Effector memory CD4-positive, alpha-beta T cell (primary cell): ENCODE measurements around the gene RTBDN.
"Not testable (repeated sequence)": the region's sequence is repeated elsewhere in the genome, so short reads cannot be mapped to it uniquely, and the experiment has no call there.

Experiments
- DNase-seq, 3 donors: peaks; one replicate each; pipeline ENCODE4 v3.0.0-alpha.2; 2020
- H3K27ac ChIP-seq: 2 replicates; pipeline ENCODE4 v1.7.0; 2013; ENCODE audit warnings: mild to moderate bottlenecking, low read length, moderate library complexity; ENCODE audit not compliant: insufficient read depth, poor library complexity, severe bottlenecking
- H3K27me3 ChIP-seq: replicated peaks from 2 replicates; pipeline ENCODE4 v1.7.0; 2013; ENCODE audit warnings: mild to moderate bottlenecking, low read length; ENCODE audit not compliant: insufficient read depth, control insufficient read depth, poor library complexity, severe bottlenecking
- H3K36me3 ChIP-seq: 2 replicates; pipeline ENCODE4 v1.7.0; 2013; ENCODE audit warnings: mild to moderate bottlenecking, low read length, moderate library complexity; ENCODE audit not compliant: control insufficient read depth, insufficient read depth
- H3K4me1 ChIP-seq: 2 replicates; pipeline ENCODE4 v1.7.0; 2013; ENCODE audit warnings: low read length, mild to moderate bottlenecking; ENCODE audit not compliant: control insufficient read depth, insufficient read depth, poor library complexity, severe bottlenecking
- H3K4me3 ChIP-seq: 2 replicates; pipeline ENCODE4 v1.7.0; 2013; ENCODE audit warnings: low read length, low read depth, mild to moderate bottlenecking; ENCODE audit not compliant: insufficient read depth, poor library complexity, severe bottlenecking
- H3K9me3 ChIP-seq: 2 replicates; pipeline ENCODE4 v1.7.0; 2013; ENCODE audit warnings: mild to moderate bottlenecking, low read length, moderate library complexity; ENCODE audit not compliant: control insufficient read depth

Gene RTBDN

GRCh38 chr19:12817810-12818209 lies 16.6 kb downstream of the RTBDN start:
- not testable (repeated sequence) for H3K27ac ChIP-seq, DNase-seq, H3K36me3 ChIP-seq, H3K4me1 ChIP-seq, H3K4me3 ChIP-seq, H3K27me3 ChIP-seq, H3K9me3 ChIP-seq

DNA sequence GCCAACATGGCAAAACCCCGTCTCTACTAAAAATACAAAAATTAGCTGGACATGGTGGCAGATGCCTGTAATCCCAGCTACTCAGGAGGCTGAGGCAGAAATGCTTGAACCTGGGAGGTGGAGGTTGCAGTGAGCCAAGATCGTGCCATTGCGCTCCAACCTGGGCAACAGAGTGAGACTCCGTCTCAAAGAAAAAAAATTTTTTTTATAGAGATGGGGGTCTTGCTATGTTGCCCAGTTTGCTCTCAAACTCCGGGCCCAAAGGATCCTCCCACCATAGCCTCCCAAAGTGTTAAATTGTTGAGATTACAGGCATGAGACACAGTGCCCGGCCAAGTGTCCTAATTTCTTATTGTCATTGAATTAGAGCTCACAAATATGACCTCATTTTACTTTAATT lies 17.2 kb downstream of the RTBDN start:
- not testable (repeated sequence) for H3K4me3 ChIP-seq, H3K9me3 ChIP-seq, DNase-seq, H3K36me3 ChIP-seq, H3K27me3 ChIP-seq, H3K4me1 ChIP-seq, H3K27ac ChIP-seq

GRCh38 chr19:12815088-12815487 lies 19.3 kb downstream of the RTBDN start:
- Histone ChIP-seq H3K4me1 (no peaks in the 10 kb centered on the region), H3K36me3 (peaks cover 6% of the 10 kb centered on the region), H3K27me3 (no peaks in the 10 kb centered on the region), H3K9me3 (no peaks in the 10 kb centered on the region), H3K27ac (no peak overlapping the region), H3K4me3 (no peak overlapping the region)
- DNase-seq, result no peak

- no peaks in the 10 kb centered on the region for H3K27me3 ChIP-seq
These were observed 27.9 kb downstream of the RTBDN start, which contains the start of gene RNASEH2A for GRCh38 chr19:12806242-12807081. TSS of gene RNASEH2A (plus strand) at chr19:12806584. CDS start at chr19:12806674, 90 bp downstream.

DNA sequence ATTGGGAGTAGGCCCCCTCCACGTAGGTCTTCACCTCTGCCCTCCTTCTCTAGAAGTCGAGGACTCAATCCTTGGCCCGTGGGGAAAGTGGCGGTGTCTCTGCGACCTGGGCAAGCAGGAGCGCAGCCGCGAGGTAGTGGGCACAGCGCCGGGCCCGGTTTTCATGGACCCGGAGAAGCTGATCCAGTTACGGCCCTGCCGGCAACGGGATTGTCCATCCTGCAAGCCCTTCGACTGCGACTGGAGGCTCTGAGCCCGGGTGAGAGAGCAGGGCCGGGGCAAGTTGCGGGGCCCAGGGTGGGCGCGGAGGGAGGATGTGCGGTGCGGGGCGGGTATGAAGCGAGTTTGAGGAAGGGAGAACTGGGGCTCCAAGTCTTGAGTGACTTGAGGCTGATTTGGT lies 30.3 kb downstream of the RTBDN start:
- H3K4me3 ChIP-seq, result no peak overlapping the region
- no peak overlapping the region for H3K27ac ChIP-seq
- H3K4me1 ChIP-seq, result peaks cover 41% of the 10 kb centered on the region
- H3K9me3 ChIP-seq, result no peaks in the 10 kb centered on the region
- peaks cover 6% of the 10 kb centered on the region for H3K36me3 ChIP-seq
- DNase-seq, result no peak
- H3K27me3 ChIP-seq, result no peaks in the 10 kb centered on the region

More at GRCh38 chr19:12806242-12807081, 27.9 kb downstream of the RTBDN start, which contains the start of gene RNASEH2A:
- H3K4me1 ChIP-seq, result peaks cover 25% of the 10 kb centered on the region
- peak within 1 kb of the TSS; percentile 43 for H3K27ac ChIP-seq
- no peaks in the 10 kb centered on the region for H3K9me3 ChIP-seq
- peak; percentile 68 to 76 (median 76) for DNase-seq
- H3K4me3 ChIP-seq, result peak within 1 kb of the TSS; percentile 49
- peaks cover 5% of the 10 kb centered on the region for H3K36me3 ChIP-seq

- Histone ChIP-seq H3K4me3 (peak overlapping the region; percentile 80), H3K4me1 (peaks cover 41% of the 10 kb centered on the region), H3K27ac (no peak overlapping the region), H3K27me3 (no peaks in the 10 kb centered on the region), H3K9me3 (no peaks in the 10 kb centered on the region), H3K36me3 (peaks cover 6% of the 10 kb centered on the region)
- no peak for DNase-seq
These were observed 31.9 kb downstream of the RTBDN start for GRCh38 chr19:12802267-12803106.

DNA sequence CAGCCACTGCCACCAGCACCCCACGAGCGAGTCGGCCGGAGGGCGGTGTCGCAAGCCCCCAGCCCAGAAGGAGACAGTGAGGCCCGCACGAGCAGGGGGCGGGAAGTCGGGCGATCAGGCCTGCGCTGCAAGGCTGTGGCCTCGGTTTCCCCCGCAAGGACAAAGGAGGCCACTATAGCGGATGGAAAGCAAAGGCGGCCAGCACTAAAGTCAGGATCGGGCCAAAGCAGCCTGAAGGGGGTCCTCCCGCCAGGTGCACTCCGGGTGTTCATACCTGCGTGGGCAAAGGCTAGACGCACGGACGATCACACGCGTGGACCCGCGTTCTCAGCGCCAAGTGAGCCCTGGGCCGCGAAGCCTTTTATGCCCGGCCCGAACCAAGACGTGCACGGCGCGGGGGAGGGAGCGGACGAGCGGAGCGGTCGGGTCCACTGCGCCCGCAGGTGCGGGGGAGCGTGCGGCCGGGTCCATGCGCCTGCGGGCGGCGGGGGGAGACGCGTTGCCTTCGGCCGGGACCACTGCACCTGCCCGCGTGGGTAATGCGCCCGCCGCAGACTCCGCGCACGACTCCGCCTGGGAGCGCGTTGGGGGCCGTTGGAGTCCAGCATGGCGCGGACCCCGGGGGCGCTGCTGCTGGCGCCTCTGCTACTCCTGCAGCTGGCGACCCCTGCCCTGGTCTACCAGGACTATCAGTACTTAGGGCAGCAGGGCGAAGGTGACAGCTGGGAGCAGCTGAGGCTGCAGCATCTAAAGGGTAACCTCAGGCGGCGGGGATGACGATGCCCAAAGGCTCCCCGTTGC lies 32.7 kb downstream of the RTBDN start, which contains the start of the genes PRDX2 and THSD8:
Gene PRDX2, minus strand, starts transcription at position 335 of the 801 bp plus-strand sequence. CDS start 539 bp downstream, outside the sequence.
Gene THSD8, plus strand, starts transcription at position 604 of the 801 bp plus-strand sequence. Its CDS starts 3 bp downstream, at position 607.
- H3K36me3 ChIP-seq, result peaks cover 6% of the 10 kb centered on the region
- no peaks in the 10 kb centered on the region for H3K27me3 ChIP-seq
- peak; percentile 46 to 59 (median 50) for DNase-seq
- H3K4me3 ChIP-seq, result peak within 1 kb of the TSS; percentile 80
- H3K4me1 ChIP-seq, result peaks cover 34% of the 10 kb centered on the region
- H3K9me3 ChIP-seq, result no peaks in the 10 kb centered on the region
- peak within 1 kb of the TSS; percentile 60 for H3K27ac ChIP-seq

- Histone ChIP-seq H3K4me3 (peak overlapping the region; percentile 80), H3K27me3 (no peaks in the 10 kb centered on the region), H3K4me1 (peaks cover 32% of the 10 kb centered on the region), H3K9me3 (no peaks in the 10 kb centered on the region), H3K36me3 (peaks cover 6% of the 10 kb centered on the region), H3K27ac (peak overlapping the region; percentile 60)
- no peak for DNase-seq
These were observed 33.4 kb downstream of the RTBDN start for GRCh38 chr19:12800923-12801465.

- Histone ChIP-seq H3K27ac (peak overlapping the region; percentile 60), H3K4me3 (peak overlapping the region; percentile 80)
- DNase-seq, result no peak
These were observed 34.0 kb downstream of the RTBDN start for GRCh38 chr19:12800466-12800770.

More at GRCh38 chr19:12800466-12800770, 34.0 kb downstream of the RTBDN start:
- H3K36me3 ChIP-seq, result peaks cover 6% of the 10 kb centered on the region
- peaks cover 36% of the 10 kb centered on the region for H3K4me1 ChIP-seq
- no peaks in the 10 kb centered on the region for H3K9me3 ChIP-seq
- H3K27me3 ChIP-seq, result no peaks in the 10 kb centered on the region
